A549 (cell line): ENCODE data around the gene ZNF326. TPM values are rescaled to one million over a fixed set of nuclear protein-coding genes. Genes with fewer than 3 reads are reported as not detected.

Experiments
- ATAC-seq, 2 experiments: fragments of 200-7000 bp in 1 of 2; fragments of >200 bp in 1 of 2; cut with Nextera tagmentation in 1 of 2; cut with Tn5 transposase in 1 of 2; 3 replicates each; pipeline versions ENCODE4 v1.8.0 to v1.9.1; 2018 to 2020; ENCODE audit warnings: mild to moderate bottlenecking in 1 of 2, moderate library complexity in 1 of 2
- CTCF ChIA-PET: fragments of 300-600 bp; sonication (Branson Sonifier 250); formaldehyde crosslinking; extraction: SDS; loops from one replicate; lab custom pipeline; 2021; ENCODE audit warnings: antibody characterized with exemption, inconsistent platforms; lab: Yijun Ruan, JAX
- POLR2A ChIA-PET: fragments of 350-600 bp; formaldehyde crosslinking; extraction: SDS; loops from one replicate; lab custom pipeline; 2021; ENCODE audit warnings: antibody characterized with exemption, inconsistent platforms; lab: Yijun Ruan, JAX
- DNase-seq, 2 experiments: peaks; one replicate each; pipeline versions ENCODE4 v3.0.0 to v3.0.0-alpha.2; 2011 to 2016; ENCODE audit warnings: low read depth in 1 of 2, low spot score in 1 of 2
- FAIRE-seq: peaks from 2 replicates; lab custom pipeline; 2011; peaks lifted over from hg19 to GRCh38; lab: Jason Lieb, UNC
- H3K27ac ChIP-seq, 2 experiments: fragments of >200 bp; sonication (Bioruptor Twin); formaldehyde crosslinking; 3 replicates each; pipeline ENCODE4 v1.5.1; 2016 to 2017
- H3K4me1 ChIP-seq: fragments of >200 bp; sonication (Bioruptor Twin); formaldehyde crosslinking; 3 replicates; pipeline ENCODE4 v1.6.1; 2016
- H3K4me2 ChIP-seq: fragments of >200 bp; sonication (Bioruptor Twin); formaldehyde crosslinking; 3 replicates; pipeline ENCODE4 v1.6.1; 2016
- H3K4me3 ChIP-seq: fragments of >200 bp; sonication (Bioruptor Twin); formaldehyde crosslinking; 3 replicates; pipeline ENCODE4 v1.5.1; 2016
- H3K9me3 ChIP-seq: fragments of >200 bp; sonication (Bioruptor Twin); formaldehyde crosslinking; 3 replicates; pipeline ENCODE4 v1.6.1; 2016
- CHD2 ChIP-seq: fragments of 150-350 bp; IDR thresholded peaks from 2 replicates; pipeline ENCODE4 v1.6.1; 2014; ENCODE audit warnings: low read length; ENCODE audit not compliant: partially characterized antibody
- CHD4 ChIP-seq: fragments of 200-600 bp; sonication (generic); IDR thresholded peaks from 2 replicates; pipeline ENCODE4 v1.6.1; 2016; ENCODE audit warnings: antibody characterized with exemption, mild to moderate bottlenecking, borderline replicate concordance
- EHF ChIP-seq: fragments of 250-450 bp; sonication (Bioruptor Pico); IDR thresholded peaks from 2 replicates; pipeline ENCODE4 v1.5.0; 2020; ENCODE audit warnings: mild to moderate bottlenecking
- FOXS1 ChIP-seq: fragments of 250-450 bp; sonication (Bioruptor Pico); IDR thresholded peaks from 2 replicates; pipeline ENCODE4 v1.5.0; 2020; ENCODE audit warnings: mild to moderate bottlenecking, moderate library complexity
- HEYL ChIP-seq: fragments of 250-450 bp; sonication (Bioruptor Pico); IDR thresholded peaks from 2 replicates; pipeline ENCODE4 v1.8.0; 2021; ENCODE audit warnings: mild to moderate bottlenecking, moderate library complexity
- HOXB5 ChIP-seq: fragments of 250-450 bp; sonication (Bioruptor Pico); IDR thresholded peaks from 2 replicates; pipeline ENCODE4 v1.5.0; 2020; ENCODE audit warnings: mild to moderate bottlenecking, moderate library complexity
- JUN ChIP-seq, 2 experiments: fragments of >200 bp; sonication (Bioruptor Twin); formaldehyde crosslinking; IDR thresholded peaks; 2 replicates in 1 of 2; 3 replicates in 1 of 2; pipeline ENCODE4 v1.6.1; 2016 to 2017
- KDM1A ChIP-seq: fragments of 200-600 bp; sonication (generic); IDR thresholded peaks from 2 replicates; pipeline ENCODE4 v1.6.1; 2016; ENCODE audit warnings: low read depth, mild to moderate bottlenecking
- KDM5A ChIP-seq: fragments of 200-600 bp; sonication (generic); IDR thresholded peaks from 2 replicates; pipeline ENCODE4 v1.6.1; 2016; ENCODE audit warnings: antibody characterized with exemption, mild to moderate bottlenecking
- MAFK ChIP-seq: fragments of 450-650 bp; IDR thresholded peaks from 2 replicates; pipeline ENCODE4 v1.6.1; 2014; ENCODE audit not compliant: partially characterized antibody
- MAZ ChIP-seq: fragments of 150-350 bp; IDR thresholded peaks from 2 replicates; pipeline ENCODE4 v1.6.1; 2014; ENCODE audit warnings: antibody characterized with exemption, low read depth, low read length, borderline replicate concordance
- NR3C1 ChIP-seq: fragments of >200 bp; sonication (Bioruptor Twin); formaldehyde crosslinking; IDR thresholded peaks from 3 replicates; pipeline ENCODE4 v1.6.1; 2017
- POLR2A ChIP-seq: IDR thresholded peaks from 2 replicates; pipeline ENCODE4 v1.6.1; 2012; ENCODE audit warnings: mild to moderate bottlenecking, low read length
- POLR2AphosphoS2 ChIP-seq: conservative IDR thresholded peaks from 2 replicates; pipeline ENCODE4 v1.6.1; 2012; ENCODE audit warnings: low read length, improper control_type of control experiment, inconsistent platforms
- RAD21 ChIP-seq, 2 experiments: fragments of >200 bp in 1 of 2; sonication (Bioruptor Twin) in 1 of 2; formaldehyde crosslinking in 1 of 2; IDR thresholded peaks in 1 of 2; conservative IDR thresholded peaks in 1 of 2; 2 replicates in 1 of 2; 3 replicates in 1 of 2; pipeline ENCODE4 v1.6.1; 2012 to 2018; ENCODE audit warnings: inconsistent platforms in 1 of 2
- RARB ChIP-seq: fragments of 250-450 bp; sonication (Bioruptor Pico); IDR thresholded peaks from 2 replicates; pipeline ENCODE4 v1.8.0; 2021; ENCODE audit warnings: mild to moderate bottlenecking, moderate library complexity
- RFX5 ChIP-seq: fragments of 450-650 bp; IDR thresholded peaks from 2 replicates; pipeline ENCODE4 v1.7.1; 2014; ENCODE audit warnings: antibody characterized with exemption, mild to moderate bottlenecking, moderate library complexity
- SMC3 ChIP-seq: fragments of >200 bp; sonication (Bioruptor Twin); formaldehyde crosslinking; IDR thresholded peaks from 3 replicates; pipeline ENCODE4 v1.6.1; 2018; ENCODE audit warnings: inconsistent platforms
- TFCP2L1 ChIP-seq: fragments of 250-450 bp; sonication (Bioruptor Pico); IDR thresholded peaks from 2 replicates; pipeline ENCODE4 v1.5.0; 2021; ENCODE audit warnings: mild to moderate bottlenecking
- ZC3H11A ChIP-seq: fragments of 450-650 bp; IDR thresholded peaks from 2 replicates; pipeline ENCODE4 v1.6.1; 2014; ENCODE audit warnings: antibody characterized with exemption, mild to moderate bottlenecking
- whole genome bisulfite sequencing: methylation state at CpG from one replicate; pipeline ENCODE4 v1.1.6; 2017; ENCODE audit errors: missing lambda C conversion rate; 5-methylcytosine and 5-hydroxymethylcytosine counted together
- polyA plus RNA-seq, 4 experiments: library from polyadenylated mRNA; depleted of rRNA in 3 of 4; stranded (reverse); fragments of >200 nt; fragmentation: RNase III in 1 of 4; extraction: RNeasy Plus Mini Kit Qiagen cat#74134 plus additional on column Dnase treatment in 1 of 4; gene quantifications; 2 replicates in 3 of 4; 3 replicates in 1 of 4; pipeline ENCODE4 v1.2.3, GENCODE V29; 2011 to 2017
- TF ChIP-seq, protein P1 (sequence below): IDR thresholded peaks from 2 replicates; pipeline ENCODE4 v1.6.1; 2012
- TF ChIP-seq, protein P2 (sequence below): IDR thresholded peaks from 2 replicates; pipeline ENCODE4 v1.6.1; 2012; ENCODE audit warnings: low read depth, borderline replicate concordance
- TF ChIP-seq, protein P3 (sequence below): fragments of >200 bp; sonication (Bioruptor Twin); formaldehyde crosslinking; IDR thresholded peaks from 3 replicates; pipeline ENCODE4 v1.6.1; 2016
- TF ChIP-seq, protein P4 (sequence below): fragments of 200-600 bp; sonication (generic); IDR thresholded peaks from 2 replicates; pipeline ENCODE4 v1.6.1; 2016; ENCODE audit warnings: antibody characterized with exemption, mild to moderate bottlenecking, moderate library complexity
- TF ChIP-seq, protein P5 (sequence below): fragments of >200 bp; sonication (Bioruptor Twin); formaldehyde crosslinking; IDR thresholded peaks from 3 replicates; pipeline ENCODE4 v1.5.1; 2016
- TF ChIP-seq, protein P6 (sequence below): fragments of 450-650 bp; IDR thresholded peaks from 2 replicates; pipeline ENCODE4 v1.6.1; 2014; ENCODE audit warnings: antibody characterized with exemption
- TF ChIP-seq, protein P7 (sequence below): IDR thresholded peaks from 2 replicates; pipeline ENCODE4 v1.6.1; 2012

ZNF326 gene
- polyA plus RNA-seq, 2 of the 4 experiments (the other 2 are of a cell fraction) = 32.3 to 47.8 TPM

DNA sequence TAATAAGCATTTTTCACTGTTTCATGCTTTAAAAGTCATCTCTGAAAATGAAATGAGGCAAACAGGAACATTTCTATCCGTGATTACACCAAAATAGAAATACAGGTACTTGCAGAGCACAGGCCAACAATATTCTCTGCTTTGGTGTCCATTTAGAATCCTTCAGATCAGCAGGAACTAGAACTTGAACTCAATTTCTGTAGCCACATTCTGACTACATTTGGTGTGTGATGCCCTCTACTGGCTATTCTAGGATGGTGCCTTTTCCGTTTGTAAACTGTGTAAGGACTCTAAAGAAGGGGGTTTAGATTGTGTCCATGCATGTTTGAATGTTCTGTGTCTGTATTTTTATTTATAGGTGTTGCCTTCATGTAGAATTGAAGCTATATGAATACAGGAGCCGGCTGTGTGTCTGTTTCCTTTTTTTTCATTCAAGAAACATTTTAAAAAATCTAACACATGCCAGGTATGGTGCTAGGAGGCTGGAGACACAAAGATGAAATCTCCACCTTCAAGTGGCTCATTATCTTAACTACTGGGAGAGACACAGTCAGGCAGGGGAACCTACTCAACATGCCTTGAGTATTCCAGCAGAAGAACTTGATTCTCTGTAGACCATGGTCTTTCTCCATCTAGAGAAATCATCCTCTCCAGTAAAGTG lies 7.6 kb upstream of the ZNF326 start:
- ATAC-seq = peak; percentile 86 to 90; a peak in 5 of 6 replicates
- Histone ChIP-seq H3K4me3 (no peak overlapping the region), H3K9me3 (no peaks in the 10 kb centered on the region), H3K27ac (peak overlapping the region; percentile 44 to 78; a peak in 5 of 6 replicates)
- peak; percentile 65 for FAIRE-seq
- TF ChIP-seq CHD4 = no peak
- no peak for TF ChIP-seq POLR2A
- TF ChIP-seq MAZ = no peak
- TF ChIP-seq, protein P1, sequence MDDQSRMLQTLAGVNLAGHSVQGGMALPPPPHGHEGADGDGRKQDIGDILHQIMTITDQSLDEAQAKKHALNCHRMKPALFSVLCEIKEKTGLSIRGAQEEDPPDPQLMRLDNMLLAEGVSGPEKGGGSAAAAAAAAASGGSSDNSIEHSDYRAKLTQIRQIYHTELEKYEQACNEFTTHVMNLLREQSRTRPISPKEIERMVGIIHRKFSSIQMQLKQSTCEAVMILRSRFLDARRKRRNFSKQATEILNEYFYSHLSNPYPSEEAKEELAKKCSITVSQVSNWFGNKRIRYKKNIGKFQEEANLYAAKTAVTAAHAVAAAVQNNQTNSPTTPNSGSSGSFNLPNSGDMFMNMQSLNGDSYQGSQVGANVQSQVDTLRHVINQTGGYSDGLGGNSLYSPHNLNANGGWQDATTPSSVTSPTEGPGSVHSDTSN = no peak
- TF ChIP-seq, protein P2, sequence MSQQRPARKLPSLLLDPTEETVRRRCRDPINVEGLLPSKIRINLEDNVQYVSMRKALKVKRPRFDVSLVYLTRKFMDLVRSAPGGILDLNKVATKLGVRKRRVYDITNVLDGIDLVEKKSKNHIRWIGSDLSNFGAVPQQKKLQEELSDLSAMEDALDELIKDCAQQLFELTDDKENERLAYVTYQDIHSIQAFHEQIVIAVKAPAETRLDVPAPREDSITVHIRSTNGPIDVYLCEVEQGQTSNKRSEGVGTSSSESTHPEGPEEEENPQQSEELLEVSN = no peak
- TF ChIP-seq TFCP2L1 (CRISPR knock-in tag) = no peak
- no peak for TF ChIP-seq KDM5A
- peak; percentile 88 for TF ChIP-seq SMC3
- no peak for TF ChIP-seq ZC3H11A
- TF ChIP-seq HEYL (CRISPR knock-in tag) = no peak
- TF ChIP-seq RAD21 (conservative IDR thresholded peaks at IDR 0.05 in 1 of 2, IDR thresholded peaks at IDR 0.05 in 1 of 2) = peak; percentile 89 to 92
- TF ChIP-seq, protein P3, sequence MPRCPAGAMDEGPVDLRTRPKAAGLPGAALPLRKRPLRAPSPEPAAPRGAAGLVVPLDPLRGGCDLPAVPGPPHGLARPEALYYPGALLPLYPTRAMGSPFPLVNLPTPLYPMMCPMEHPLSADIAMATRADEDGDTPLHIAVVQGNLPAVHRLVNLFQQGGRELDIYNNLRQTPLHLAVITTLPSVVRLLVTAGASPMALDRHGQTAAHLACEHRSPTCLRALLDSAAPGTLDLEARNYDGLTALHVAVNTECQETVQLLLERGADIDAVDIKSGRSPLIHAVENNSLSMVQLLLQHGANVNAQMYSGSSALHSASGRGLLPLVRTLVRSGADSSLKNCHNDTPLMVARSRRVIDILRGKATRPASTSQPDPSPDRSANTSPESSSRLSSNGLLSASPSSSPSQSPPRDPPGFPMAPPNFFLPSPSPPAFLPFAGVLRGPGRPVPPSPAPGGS = no peak
- TF ChIP-seq NR3C1 = no peak
- TF ChIP-seq JUN (IDR thresholded peaks at IDR 0.05) = 0 out of 5 replicates have a peak, but pooled peaks of 1 of the 2 experiments have one; percentile 16
- TF ChIP-seq RARB (CRISPR knock-in tag) = no peak
- TF ChIP-seq FOXS1 (CRISPR knock-in tag) = no peak
- TF ChIP-seq CHD2 = no peak
- TF ChIP-seq, protein P4, sequence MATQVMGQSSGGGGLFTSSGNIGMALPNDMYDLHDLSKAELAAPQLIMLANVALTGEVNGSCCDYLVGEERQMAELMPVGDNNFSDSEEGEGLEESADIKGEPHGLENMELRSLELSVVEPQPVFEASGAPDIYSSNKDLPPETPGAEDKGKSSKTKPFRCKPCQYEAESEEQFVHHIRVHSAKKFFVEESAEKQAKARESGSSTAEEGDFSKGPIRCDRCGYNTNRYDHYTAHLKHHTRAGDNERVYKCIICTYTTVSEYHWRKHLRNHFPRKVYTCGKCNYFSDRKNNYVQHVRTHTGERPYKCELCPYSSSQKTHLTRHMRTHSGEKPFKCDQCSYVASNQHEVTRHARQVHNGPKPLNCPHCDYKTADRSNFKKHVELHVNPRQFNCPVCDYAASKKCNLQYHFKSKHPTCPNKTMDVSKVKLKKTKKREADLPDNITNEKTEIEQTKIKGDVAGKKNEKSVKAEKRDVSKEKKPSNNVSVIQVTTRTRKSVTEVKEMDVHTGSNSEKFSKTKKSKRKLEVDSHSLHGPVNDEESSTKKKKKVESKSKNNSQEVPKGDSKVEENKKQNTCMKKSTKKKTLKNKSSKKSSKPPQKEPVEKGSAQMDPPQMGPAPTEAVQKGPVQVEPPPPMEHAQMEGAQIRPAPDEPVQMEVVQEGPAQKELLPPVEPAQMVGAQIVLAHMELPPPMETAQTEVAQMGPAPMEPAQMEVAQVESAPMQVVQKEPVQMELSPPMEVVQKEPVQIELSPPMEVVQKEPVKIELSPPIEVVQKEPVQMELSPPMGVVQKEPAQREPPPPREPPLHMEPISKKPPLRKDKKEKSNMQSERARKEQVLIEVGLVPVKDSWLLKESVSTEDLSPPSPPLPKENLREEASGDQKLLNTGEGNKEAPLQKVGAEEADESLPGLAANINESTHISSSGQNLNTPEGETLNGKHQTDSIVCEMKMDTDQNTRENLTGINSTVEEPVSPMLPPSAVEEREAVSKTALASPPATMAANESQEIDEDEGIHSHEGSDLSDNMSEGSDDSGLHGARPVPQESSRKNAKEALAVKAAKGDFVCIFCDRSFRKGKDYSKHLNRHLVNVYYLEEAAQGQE = no peak
- TF ChIP-seq KDM1A = no peak
- TF ChIP-seq, protein P5, sequence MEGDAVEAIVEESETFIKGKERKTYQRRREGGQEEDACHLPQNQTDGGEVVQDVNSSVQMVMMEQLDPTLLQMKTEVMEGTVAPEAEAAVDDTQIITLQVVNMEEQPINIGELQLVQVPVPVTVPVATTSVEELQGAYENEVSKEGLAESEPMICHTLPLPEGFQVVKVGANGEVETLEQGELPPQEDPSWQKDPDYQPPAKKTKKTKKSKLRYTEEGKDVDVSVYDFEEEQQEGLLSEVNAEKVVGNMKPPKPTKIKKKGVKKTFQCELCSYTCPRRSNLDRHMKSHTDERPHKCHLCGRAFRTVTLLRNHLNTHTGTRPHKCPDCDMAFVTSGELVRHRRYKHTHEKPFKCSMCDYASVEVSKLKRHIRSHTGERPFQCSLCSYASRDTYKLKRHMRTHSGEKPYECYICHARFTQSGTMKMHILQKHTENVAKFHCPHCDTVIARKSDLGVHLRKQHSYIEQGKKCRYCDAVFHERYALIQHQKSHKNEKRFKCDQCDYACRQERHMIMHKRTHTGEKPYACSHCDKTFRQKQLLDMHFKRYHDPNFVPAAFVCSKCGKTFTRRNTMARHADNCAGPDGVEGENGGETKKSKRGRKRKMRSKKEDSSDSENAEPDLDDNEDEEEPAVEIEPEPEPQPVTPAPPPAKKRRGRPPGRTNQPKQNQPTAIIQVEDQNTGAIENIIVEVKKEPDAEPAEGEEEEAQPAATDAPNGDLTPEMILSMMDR = peak; percentile 82
- no peak for TF ChIP-seq POLR2AphosphoS2
- TF ChIP-seq, protein P6, sequence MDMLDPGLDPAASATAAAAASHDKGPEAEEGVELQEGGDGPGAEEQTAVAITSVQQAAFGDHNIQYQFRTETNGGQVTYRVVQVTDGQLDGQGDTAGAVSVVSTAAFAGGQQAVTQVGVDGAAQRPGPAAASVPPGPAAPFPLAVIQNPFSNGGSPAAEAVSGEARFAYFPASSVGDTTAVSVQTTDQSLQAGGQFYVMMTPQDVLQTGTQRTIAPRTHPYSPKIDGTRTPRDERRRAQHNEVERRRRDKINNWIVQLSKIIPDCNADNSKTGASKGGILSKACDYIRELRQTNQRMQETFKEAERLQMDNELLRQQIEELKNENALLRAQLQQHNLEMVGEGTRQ = no peak
- TF ChIP-seq, protein P7, sequence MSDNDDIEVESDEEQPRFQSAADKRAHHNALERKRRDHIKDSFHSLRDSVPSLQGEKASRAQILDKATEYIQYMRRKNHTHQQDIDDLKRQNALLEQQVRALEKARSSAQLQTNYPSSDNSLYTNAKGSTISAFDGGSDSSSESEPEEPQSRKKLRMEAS = no peak
- TF ChIP-seq EHF = no peak
- no peak for TF ChIP-seq RFX5
- TF ChIP-seq HOXB5 (CRISPR knock-in tag) = no peak
- TF ChIP-seq MAFK = no peak
- TF ChIP-seq, all 56 proteins: peak for 4
- Histone ChIP-seq H3K4me1 (peaks cover 48% of the 10 kb centered on the region), H3K4me2 (peak overlapping the region; percentile 10; the same call in 1 of the 3 replicates)
- POLR2A ChIA-PET = no interaction called here
- WGBS = 0% methylated on average over 3 of the region's 3 CpGs
- peak; percentile 53 to 79 for DNase-seq
- CTCF ChIA-PET = interaction anchor here (0.6 to 10.4 kb wide), 37 partner anchors 10 to 222 kb away, joined by 3 to 89 read pairs (median 4); partner anchors contain the start of gene LRRC8D
